Measurements from ENCODE around the gene LHCGR.
A peak's percentile ranks its signal among the peaks of the same experiment; 100 is the strongest.

Gene LHCGR

GRCh38 chr2:48755473-48755872 lies at the start of gene LHCGR:
Gene LHCGR, minus strand, starts transcription at chr2:48755724. Its CDS starts 53 bp downstream, at chr2:48755671.
- H3K4me1 ChIP-seq (ENCODE audit: insufficient read depth, low read length) = peaks cover 14% of the 10 kb centered on the region; the same call in 1 of the 2 replicates
- peak within 1 kb of the TSS; percentile 70; the same call in 1 of the 2 replicates for H3K9ac ChIP-seq (ENCODE audit: low read depth, low read length)
- no peaks in the 10 kb centered on the region for H3K36me3 ChIP-seq (ENCODE audit: insufficient read depth, low read length)
- no peaks in the 10 kb centered on the region for H3K9me3 ChIP-seq (ENCODE audit: control insufficient read depth, insufficient read depth, low read length)

- Histone ChIP-seq H3K9ac (ENCODE audit: low read depth, low read length) (no peak overlapping the region), H3K36me3 (ENCODE audit: insufficient read depth, low read length) (no peaks in the 10 kb centered on the region), H3K4me1 (ENCODE audit: insufficient read depth, low read length) (no peaks in the 10 kb centered on the region), H3K9me3 (ENCODE audit: control insufficient read depth, insufficient read depth, low read length) (no peaks in the 10 kb centered on the region)
Measured at GRCh38 chr2:48799601-48800000, 44.1 kb upstream of the LHCGR start.

GRCh38 chr2:48795065-48795464 lies 39.5 kb upstream of the LHCGR start:
- no peak overlapping the region for H3K9ac ChIP-seq (ENCODE audit: low read depth, low read length)
- H3K36me3 ChIP-seq (ENCODE audit: insufficient read depth, low read length) = no peaks in the 10 kb centered on the region
- peaks cover 15% of the 10 kb centered on the region for H3K4me1 ChIP-seq (ENCODE audit: insufficient read depth, low read length)
- no peaks in the 10 kb centered on the region for H3K9me3 ChIP-seq (ENCODE audit: control insufficient read depth, insufficient read depth, low read length)

- H3K36me3 ChIP-seq (ENCODE audit: insufficient read depth, low read length) = no peaks in the 10 kb centered on the region
- no peaks in the 10 kb centered on the region for H3K9me3 ChIP-seq (ENCODE audit: control insufficient read depth, insufficient read depth, low read length)
- H3K9ac ChIP-seq (ENCODE audit: low read depth, low read length) = no peak overlapping the region
- H3K4me1 ChIP-seq (ENCODE audit: insufficient read depth, low read length) = peaks cover 15% of the 10 kb centered on the region
Measured at GRCh38 chr2:48793671-48794070, 38.1 kb upstream of the LHCGR start.

GRCh38 chr2:48792030-48792429 lies 36.5 kb upstream of the LHCGR start:
- H3K9ac ChIP-seq (ENCODE audit: low read depth, low read length) = no peak overlapping the region
- peaks cover 15% of the 10 kb centered on the region for H3K4me1 ChIP-seq (ENCODE audit: insufficient read depth, low read length)
- H3K36me3 ChIP-seq (ENCODE audit: insufficient read depth, low read length) = no peaks in the 10 kb centered on the region
- no peaks in the 10 kb centered on the region for H3K9me3 ChIP-seq (ENCODE audit: control insufficient read depth, insufficient read depth, low read length)

GRCh38 chr2:48790407-48791170 lies 35.1 kb upstream of the LHCGR start:
- H3K9me3 ChIP-seq (ENCODE audit: control insufficient read depth, insufficient read depth, low read length) = no peaks in the 10 kb centered on the region
- no peaks in the 10 kb centered on the region for H3K36me3 ChIP-seq (ENCODE audit: insufficient read depth, low read length)
- H3K4me1 ChIP-seq (ENCODE audit: insufficient read depth, low read length) = peaks cover 15% of the 10 kb centered on the region
- H3K9ac ChIP-seq (ENCODE audit: low read depth, low read length) = no peak overlapping the region

GRCh38 chr2:48787580-48787979 lies 32.1 kb upstream of the LHCGR start:
- H3K9me3 ChIP-seq (ENCODE audit: control insufficient read depth, insufficient read depth, low read length) = no peaks in the 10 kb centered on the region

GRCh38 chr2:48781366-48781765 lies 25.8 kb upstream of the LHCGR start:
- H3K36me3 ChIP-seq (ENCODE audit: insufficient read depth, low read length) = no peaks in the 10 kb centered on the region
- H3K9me3 ChIP-seq (ENCODE audit: control insufficient read depth, insufficient read depth, low read length) = no peaks in the 10 kb centered on the region
- no peak overlapping the region for H3K9ac ChIP-seq (ENCODE audit: low read depth, low read length)
- H3K4me1 ChIP-seq (ENCODE audit: insufficient read depth, low read length) = peaks cover 5% of the 10 kb centered on the region; the same call in 1 of the 2 replicates

More at GRCh38 chr2:48787580-48787979, 32.1 kb upstream of the LHCGR start:
- Histone ChIP-seq H3K4me1 (ENCODE audit: insufficient read depth, low read length) (peaks cover 15% of the 10 kb centered on the region), H3K9ac (ENCODE audit: low read depth, low read length) (no peak overlapping the region), H3K36me3 (ENCODE audit: insufficient read depth, low read length) (no peaks in the 10 kb centered on the region)

- H3K36me3 ChIP-seq (ENCODE audit: insufficient read depth, low read length) = no peaks in the 10 kb centered on the region
- no peaks in the 10 kb centered on the region for H3K9me3 ChIP-seq (ENCODE audit: control insufficient read depth, insufficient read depth, low read length)
- peaks cover 5% of the 10 kb centered on the region; the same call in 1 of the 2 replicates for H3K4me1 ChIP-seq (ENCODE audit: insufficient read depth, low read length)
- H3K9ac ChIP-seq (ENCODE audit: low read depth, low read length) = no peak overlapping the region
Measured at GRCh38 chr2:48779019-48779716, 23.6 kb upstream of the LHCGR start.

- Histone ChIP-seq H3K9ac (ENCODE audit: low read depth, low read length) (no peak overlapping the region), H3K4me1 (ENCODE audit: insufficient read depth, low read length) (peaks cover 5% of the 10 kb centered on the region; the same call in 1 of the 2 replicates), H3K36me3 (ENCODE audit: insufficient read depth, low read length) (no peaks in the 10 kb centered on the region), H3K9me3 (ENCODE audit: control insufficient read depth, insufficient read depth, low read length) (no peaks in the 10 kb centered on the region)
Measured at GRCh38 chr2:48774251-48774650, 18.7 kb upstream of the LHCGR start.

- H3K9me3 ChIP-seq (ENCODE audit: control insufficient read depth, insufficient read depth, low read length) = no peaks in the 10 kb centered on the region
- no peaks in the 10 kb centered on the region for H3K36me3 ChIP-seq (ENCODE audit: insufficient read depth, low read length)
- peaks cover 19% of the 10 kb centered on the region; the same call in 1 of the 2 replicates for H3K4me1 ChIP-seq (ENCODE audit: insufficient read depth, low read length)
- no peak overlapping the region for H3K9ac ChIP-seq (ENCODE audit: low read depth, low read length)
Measured at GRCh38 chr2:48771241-48772014, 15.9 kb upstream of the LHCGR start.

GRCh38 chr2:48770181-48770580 lies 14.7 kb upstream of the LHCGR start:
- Histone ChIP-seq H3K36me3 (ENCODE audit: insufficient read depth, low read length) (no peaks in the 10 kb centered on the region), H3K9ac (ENCODE audit: low read depth, low read length) (no peak overlapping the region), H3K9me3 (ENCODE audit: control insufficient read depth, insufficient read depth, low read length) (no peaks in the 10 kb centered on the region), H3K4me1 (ENCODE audit: insufficient read depth, low read length) (peaks cover 19% of the 10 kb centered on the region; the same call in 1 of the 2 replicates)

GRCh38 chr2:48768669-48769068 lies 13.1 kb upstream of the LHCGR start:
- Histone ChIP-seq H3K9me3 (ENCODE audit: control insufficient read depth, insufficient read depth, low read length) (no peaks in the 10 kb centered on the region), H3K9ac (ENCODE audit: low read depth, low read length) (no peak overlapping the region), H3K4me1 (ENCODE audit: insufficient read depth, low read length) (peaks cover 19% of the 10 kb centered on the region; the same call in 1 of the 2 replicates), H3K36me3 (ENCODE audit: insufficient read depth, low read length) (no peaks in the 10 kb centered on the region)

GRCh38 chr2:48767330-48767729 lies 11.8 kb upstream of the LHCGR start:
- Histone ChIP-seq H3K9me3 (ENCODE audit: control insufficient read depth, insufficient read depth, low read length) (no peaks in the 10 kb centered on the region), H3K4me1 (ENCODE audit: insufficient read depth, low read length) (peaks cover 19% of the 10 kb centered on the region; the same call in 1 of the 2 replicates), H3K9ac (ENCODE audit: low read depth, low read length) (no peak overlapping the region), H3K36me3 (ENCODE audit: insufficient read depth, low read length) (no peaks in the 10 kb centered on the region)

All from ES-I3 (cell line).